PFSK-1 (cell line): ENCODE measurements around the gene PTPN6.

ENCODE experiments used
- FOXP2 ChIP-seq: optimal IDR thresholded peaks from 2 replicates; pipeline ENCODE3; 2011; ENCODE audit warnings: borderline replicate concordance, control low read depth, inconsistent platforms; ENCODE audit not compliant: insufficient read depth; ENCODE audit errors: extremely low read length, extremely low read depth
- POLR2AphosphoS5 ChIP-seq: IDR thresholded peaks from 2 replicates; pipeline ENCODE4 v1.6.1; 2012; ENCODE audit warnings: low read depth, mild to moderate bottlenecking, control low read depth, low read length, moderate library complexity
- SIN3A ChIP-seq: IDR thresholded peaks from 2 replicates; pipeline ENCODE4 v1.6.1; 2012; ENCODE audit warnings: mild to moderate bottlenecking, low read length, moderate library complexity, borderline replicate concordance; ENCODE audit not compliant: insufficient read depth
- TAF1 ChIP-seq: IDR thresholded peaks from 2 replicates; pipeline ENCODE4 v1.6.1; 2012; ENCODE audit warnings: low read length, control low read depth, borderline replicate concordance; ENCODE audit not compliant: insufficient read depth
- TF ChIP-seq, protein P1 (sequence below), 2 experiments: IDR thresholded peaks; 2 replicates each; pipeline versions ENCODE4 v1.6.1 to v1.8.0; 2011 to 2012; ENCODE audit warnings: low read depth in 2 of 2, low read length in 2 of 2, control low read depth in 1 of 2, inconsistent platforms in 1 of 2, mild to moderate bottlenecking in 1 of 2, moderate library complexity in 1 of 2; ENCODE audit not compliant: insufficient read depth in 1 of 2

DNA sequence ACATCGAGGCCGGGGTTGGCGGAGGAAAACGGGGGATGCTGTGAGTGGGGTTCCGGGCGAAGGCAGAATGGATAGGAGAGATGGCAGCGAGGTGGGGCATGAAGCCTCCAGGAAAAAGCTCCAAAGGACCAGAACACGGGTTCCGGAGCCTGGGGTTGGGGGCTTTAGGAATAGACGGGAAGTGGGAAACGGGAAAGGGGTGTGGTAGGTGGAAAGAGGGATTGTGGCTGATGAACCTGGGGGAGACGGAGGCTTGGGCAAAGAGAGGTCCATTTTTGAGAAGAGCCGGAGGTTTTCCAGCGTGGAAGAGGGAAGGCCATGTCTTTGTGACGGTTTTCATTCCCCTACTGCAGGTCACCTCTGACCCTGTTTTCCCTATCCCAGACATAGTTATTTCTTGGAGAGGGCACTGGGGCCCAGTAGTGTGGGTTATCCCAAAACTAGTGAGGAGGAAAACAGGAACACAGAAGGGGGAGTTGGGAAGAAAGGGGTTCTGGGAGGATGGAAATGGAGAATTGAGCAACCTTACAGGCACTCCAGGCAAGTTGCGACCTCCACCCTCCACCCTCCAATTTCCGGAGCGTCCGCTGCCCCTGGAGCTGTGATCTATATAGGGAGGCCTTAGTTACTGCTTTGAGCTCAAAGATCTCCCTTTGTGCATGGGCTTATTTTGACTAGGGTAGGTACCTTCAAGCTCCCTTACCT, 22.3 kb upstream of the PTPN6 start:
- TF ChIP-seq, protein P1, sequence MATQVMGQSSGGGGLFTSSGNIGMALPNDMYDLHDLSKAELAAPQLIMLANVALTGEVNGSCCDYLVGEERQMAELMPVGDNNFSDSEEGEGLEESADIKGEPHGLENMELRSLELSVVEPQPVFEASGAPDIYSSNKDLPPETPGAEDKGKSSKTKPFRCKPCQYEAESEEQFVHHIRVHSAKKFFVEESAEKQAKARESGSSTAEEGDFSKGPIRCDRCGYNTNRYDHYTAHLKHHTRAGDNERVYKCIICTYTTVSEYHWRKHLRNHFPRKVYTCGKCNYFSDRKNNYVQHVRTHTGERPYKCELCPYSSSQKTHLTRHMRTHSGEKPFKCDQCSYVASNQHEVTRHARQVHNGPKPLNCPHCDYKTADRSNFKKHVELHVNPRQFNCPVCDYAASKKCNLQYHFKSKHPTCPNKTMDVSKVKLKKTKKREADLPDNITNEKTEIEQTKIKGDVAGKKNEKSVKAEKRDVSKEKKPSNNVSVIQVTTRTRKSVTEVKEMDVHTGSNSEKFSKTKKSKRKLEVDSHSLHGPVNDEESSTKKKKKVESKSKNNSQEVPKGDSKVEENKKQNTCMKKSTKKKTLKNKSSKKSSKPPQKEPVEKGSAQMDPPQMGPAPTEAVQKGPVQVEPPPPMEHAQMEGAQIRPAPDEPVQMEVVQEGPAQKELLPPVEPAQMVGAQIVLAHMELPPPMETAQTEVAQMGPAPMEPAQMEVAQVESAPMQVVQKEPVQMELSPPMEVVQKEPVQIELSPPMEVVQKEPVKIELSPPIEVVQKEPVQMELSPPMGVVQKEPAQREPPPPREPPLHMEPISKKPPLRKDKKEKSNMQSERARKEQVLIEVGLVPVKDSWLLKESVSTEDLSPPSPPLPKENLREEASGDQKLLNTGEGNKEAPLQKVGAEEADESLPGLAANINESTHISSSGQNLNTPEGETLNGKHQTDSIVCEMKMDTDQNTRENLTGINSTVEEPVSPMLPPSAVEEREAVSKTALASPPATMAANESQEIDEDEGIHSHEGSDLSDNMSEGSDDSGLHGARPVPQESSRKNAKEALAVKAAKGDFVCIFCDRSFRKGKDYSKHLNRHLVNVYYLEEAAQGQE (IDR thresholded peaks at IDR 0.05; ENCODE audit: insufficient read depth in 1 of 2, low read depth in 2 of 2, low read length in 2 of 2), result no peak
- peak; percentile 58; the same call in 1 of the 2 replicates for TF ChIP-seq SIN3A
- TF ChIP-seq POLR2AphosphoS5, result no peak
- TF ChIP-seq TAF1, result no peak
- no peak for TF ChIP-seq FOXP2
